GM18870 (cell line): Measurements from ENCODE around the gene PHF11.
A peak's percentile ranks its signal among the peaks of the same experiment; 100 is the strongest.
"Not testable (repeated sequence)": the region's sequence is repeated elsewhere in the genome, so short reads cannot be mapped to it uniquely, and the experiment has no call there.

ENCODE experiments used
- ATAC-seq: cut with Tn5 transposase; IDR thresholded peaks from one replicate; pipeline ENCODE4 v1.9.1; 2021; ENCODE audit warnings: moderate library complexity; ENCODE audit not compliant: unreplicated experiment

PHF11 gene

DNA sequence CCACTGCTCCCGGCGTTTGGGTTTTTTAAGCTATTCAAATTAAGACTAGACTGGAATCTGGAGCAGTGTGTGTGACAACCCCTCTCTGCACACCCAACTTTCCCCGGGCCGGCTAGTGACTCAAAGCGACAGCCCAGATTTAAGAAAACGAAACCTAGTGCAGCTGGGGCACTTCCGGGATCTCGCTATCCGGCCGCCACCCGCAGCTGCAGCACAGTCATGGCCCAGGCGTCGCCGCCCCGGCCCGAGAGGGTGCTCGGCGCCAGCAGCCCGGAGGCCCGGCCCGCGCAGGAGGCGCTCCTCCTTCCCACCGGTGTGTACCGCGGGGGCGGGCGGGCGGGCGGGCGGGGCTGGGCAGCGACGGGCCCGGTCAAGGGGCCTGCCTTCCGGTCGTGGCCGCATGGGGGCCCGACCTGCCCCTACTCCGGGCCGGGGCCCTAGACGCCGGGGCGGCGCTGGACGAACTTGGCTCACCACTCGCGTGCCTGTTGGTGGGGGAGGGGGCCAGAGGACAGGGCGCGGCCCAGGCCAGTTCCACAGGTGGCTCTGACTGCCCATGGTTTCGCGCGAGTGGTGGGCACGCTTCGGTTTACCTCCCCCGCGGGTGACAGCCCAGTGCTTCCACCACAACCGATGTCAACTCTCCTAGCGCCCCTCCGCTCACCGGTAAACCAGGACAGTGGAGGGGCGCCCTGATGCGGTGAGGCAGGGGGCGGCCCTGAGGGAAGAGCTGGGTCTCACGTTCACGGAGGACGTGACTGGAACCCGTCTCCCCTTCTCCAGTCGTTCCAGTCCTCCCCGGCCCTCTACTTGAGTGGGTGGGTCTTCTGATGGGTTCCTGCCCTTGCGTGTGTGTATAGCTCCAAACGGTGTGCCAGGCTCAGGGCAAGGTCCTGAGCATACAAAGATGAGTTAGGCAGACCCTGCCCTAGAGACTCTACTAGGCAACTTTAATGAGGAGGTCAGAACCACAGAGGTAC lies at the start of gene PHF11:
Gene PHF11, plus strand, starts transcription at position 171 of the 980 bp plus-strand sequence. Its CDS starts 49 bp downstream, at position 220.
- peak; percentile 66 for ATAC-seq

DNA sequence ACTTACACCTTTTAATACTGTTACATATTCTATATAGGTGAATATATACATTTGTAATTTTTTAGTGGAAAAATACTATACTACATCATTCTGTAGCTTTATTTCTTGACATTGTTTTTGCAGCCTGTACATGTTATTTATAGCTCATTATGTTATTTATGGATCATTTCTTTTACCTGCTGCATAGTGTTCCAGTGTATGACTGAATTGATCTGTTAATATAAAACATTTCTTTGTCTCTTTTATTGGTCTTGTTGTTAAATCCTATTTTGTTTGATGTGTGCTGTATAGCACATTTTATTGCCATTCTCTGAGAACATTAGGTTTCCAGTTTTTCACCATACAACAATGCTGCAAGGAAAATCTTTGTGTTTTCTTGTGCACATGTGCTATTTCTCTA lies 49.3 kb upstream of the PHF11 start:
- no peak for ATAC-seq

DNA sequence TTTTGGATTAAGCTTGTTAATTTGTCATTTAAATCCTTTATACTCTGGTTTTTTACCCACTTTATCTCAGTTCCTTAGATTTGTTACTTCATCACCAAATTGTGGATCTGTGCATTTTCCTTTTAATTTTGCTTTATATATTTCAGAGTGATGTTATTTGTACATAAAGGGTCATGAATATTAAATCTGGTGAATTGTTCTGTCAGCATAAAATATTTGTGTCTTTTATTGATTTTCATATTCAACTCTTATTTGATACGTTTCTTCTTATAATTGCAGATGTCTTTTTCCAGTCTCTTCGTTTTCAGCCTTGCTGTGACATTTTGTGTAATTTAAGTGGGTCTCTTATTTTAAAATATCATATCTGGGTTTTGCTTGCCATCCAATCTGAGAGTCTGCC lies 47.0 kb upstream of the PHF11 start:
- no peak for ATAC-seq

DNA sequence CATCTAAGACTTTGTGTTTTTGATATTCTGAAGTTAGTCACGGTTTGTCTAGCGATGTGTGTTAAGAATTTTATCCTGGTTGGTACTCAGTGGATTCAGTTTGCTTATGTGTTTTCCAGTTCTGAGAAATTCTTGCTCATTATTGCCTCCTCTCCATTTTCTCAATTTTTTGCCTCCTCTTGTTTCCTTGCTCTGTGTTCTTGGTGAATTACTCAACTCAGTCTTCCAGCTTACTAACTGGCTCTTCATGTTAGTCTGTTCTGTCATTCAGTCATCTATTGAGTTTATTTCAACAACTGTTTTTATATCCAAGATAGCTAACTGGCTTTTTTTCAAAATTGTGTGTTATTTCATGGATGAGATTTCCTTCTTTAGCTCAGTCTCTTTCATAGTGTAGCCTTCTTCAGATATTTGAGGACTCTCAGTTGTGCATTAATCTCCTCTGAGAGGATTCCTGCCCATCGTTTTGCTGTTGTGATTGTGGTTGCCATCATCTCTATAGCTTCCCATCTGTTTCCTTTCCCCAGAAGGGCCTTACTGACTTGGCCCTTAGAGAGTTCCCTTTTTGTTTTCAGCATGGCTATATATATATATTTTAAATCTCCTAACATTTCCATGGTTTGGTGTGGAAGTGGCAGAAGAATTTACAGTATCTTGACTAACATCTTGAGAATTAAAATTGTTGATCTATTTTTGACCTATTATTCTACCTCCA lies 45.5 kb upstream of the PHF11 start:
- ATAC-seq, result no peak

DNA sequence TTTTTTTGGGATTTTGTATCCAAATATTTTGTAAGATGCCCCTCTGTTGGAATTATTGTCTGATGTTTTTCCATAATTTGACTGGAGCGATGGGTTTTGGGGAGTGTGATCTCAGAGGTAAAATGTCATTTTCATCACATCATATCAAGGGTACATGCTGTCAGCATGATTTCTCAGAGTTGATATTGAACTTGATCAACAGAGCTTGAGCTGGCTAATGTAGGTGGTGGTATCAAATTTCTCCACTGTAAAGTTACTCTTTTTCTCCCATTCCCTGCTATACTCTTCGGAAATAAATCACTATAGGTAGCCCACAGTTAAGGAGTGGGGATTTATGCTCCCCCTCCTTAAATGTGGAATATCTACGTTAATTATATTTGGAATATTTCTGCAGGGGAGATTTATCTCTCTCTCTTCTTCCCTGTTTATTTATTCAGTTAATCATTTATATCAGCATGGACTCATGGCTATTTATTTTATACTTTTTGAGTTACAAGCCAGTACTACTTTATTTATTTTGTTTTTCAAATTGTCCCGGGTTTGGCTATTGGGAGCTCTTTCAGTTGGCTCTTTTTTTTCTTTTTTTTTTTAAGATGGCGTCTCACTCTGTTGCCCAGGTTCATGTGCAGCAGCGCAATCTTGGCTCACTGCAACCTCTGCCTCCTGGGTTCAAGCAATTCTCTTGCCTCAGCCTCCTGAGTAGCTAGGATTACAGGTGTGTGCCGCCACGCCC lies 42.9 kb upstream of the PHF11 start:
- no peak for ATAC-seq

DNA sequence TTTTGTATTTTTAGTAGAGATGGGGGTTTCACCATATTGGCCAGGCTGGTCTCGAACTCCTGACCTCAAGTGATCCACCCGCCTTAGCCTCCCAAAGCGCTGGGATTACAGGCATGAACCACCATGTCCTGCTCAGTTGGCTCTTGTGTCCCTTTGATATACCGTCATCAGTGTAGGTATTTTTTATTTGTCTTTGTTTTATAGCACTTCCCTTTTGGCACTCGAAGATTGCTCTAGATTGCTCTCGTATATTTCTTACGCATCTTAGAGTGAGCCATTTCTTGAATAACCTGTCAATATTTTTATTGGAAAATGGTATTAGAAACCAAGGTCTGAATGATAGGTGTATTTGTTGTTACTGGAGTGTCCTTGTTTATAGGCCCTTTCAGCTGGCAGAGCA lies 42.3 kb upstream of the PHF11 start:
- no peak for ATAC-seq

DNA sequence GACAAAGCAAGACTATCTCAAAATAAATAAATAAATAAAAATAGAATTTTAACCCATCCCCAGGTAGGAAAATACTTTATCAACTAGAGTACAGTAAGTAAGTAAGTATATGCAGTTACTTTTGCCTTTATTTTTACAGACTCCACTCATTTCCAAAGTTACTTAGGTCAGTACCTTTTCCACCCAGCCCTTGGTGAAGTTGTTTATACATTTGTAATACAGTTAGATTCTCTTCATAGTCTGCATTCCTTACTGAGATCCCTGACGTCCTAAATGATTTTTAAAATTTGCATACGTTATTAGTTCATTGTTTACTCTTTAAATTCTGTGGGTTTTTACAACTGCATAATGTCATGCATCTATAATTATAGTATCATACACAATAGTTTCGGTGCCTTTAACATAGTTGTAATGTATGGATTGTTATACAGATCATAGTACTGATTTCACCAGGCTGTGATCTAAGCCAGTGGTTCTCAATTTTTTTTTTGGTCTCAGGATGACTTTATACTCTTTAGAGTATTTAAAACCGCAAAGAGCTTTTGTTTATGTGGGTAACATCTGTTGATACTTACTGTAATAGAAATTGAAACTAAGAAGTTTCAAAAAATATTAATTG lies 41.3 kb upstream of the PHF11 start:
- ATAC-seq, result peak; percentile 97

DNA sequence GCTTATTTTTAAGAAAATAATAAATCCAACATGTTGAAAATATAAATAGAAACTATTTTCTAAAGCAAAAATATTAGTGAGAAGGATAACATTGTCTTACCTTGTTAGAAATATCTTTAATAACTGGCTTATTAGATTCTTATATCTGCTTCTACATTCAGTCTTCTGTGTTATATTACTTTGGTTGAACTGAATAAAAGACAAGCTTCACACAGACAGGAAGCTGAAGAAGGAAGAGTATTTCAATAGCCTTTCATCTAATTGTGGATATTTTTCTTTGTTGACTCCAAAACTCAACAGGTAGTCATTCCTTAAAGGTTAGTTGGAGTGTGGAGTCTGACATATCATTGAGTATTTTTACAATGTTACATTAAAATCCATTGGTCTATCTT lies 40.8 kb upstream of the PHF11 start:
- ATAC-seq, result no peak

DNA sequence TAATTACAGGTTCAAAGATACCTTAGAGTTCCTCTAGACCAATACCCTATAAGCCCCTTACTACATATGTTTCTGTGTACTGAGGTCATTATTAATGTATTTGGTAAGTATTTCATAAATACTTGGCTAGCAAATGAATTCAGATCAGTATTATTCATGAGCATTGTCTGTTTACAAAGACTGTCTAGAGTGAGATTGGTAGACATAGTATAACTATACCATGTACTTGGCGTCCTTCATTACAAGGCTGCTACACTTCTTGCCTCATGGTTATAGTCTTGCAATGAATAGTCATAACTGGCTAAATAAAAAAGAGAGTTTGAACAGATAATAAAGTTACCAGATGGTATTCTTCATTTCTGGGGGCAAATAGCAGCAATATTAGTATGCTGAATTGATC lies 39.6 kb upstream of the PHF11 start:
- no peak for ATAC-seq

DNA sequence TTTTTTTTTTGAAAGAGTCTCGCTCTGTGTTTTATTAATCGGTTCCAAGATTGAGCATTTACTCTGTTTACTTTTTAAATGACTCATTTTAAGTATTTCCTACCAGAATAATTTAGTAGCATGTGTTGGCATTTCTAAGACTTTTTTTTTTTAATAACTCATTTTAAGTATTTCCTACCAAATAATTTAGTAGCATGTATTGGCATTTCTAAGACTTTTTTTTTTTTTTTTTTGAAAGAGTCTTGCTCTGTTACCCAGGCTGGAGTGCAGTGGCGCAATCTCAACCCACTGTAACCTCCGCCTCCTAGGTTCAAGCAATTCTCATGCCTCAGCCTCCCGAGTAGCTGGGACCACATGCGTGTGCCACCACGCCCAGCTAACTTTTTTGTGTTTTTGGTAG lies 38.5 kb upstream of the PHF11 start:
- ATAC-seq, result no peak

DNA sequence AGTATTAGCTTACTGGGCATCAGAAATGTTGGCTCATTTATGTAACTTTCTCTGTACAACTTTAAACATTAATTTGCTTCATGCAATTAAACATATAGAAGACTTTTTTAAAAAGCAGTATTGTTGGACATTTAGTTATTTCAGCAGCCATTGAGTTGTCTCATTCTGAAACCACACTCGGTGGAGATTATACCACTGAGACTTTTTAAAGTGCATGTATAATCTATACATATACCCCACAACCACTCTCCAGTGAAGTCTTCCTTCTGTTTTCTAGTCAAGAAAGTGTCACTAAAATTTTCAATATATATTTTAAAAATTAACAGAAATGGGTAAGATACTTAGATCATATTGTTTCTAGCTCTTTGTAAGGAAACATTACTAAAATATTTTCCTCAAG lies 36.2 kb upstream of the PHF11 start:
- no peak for ATAC-seq

DNA sequence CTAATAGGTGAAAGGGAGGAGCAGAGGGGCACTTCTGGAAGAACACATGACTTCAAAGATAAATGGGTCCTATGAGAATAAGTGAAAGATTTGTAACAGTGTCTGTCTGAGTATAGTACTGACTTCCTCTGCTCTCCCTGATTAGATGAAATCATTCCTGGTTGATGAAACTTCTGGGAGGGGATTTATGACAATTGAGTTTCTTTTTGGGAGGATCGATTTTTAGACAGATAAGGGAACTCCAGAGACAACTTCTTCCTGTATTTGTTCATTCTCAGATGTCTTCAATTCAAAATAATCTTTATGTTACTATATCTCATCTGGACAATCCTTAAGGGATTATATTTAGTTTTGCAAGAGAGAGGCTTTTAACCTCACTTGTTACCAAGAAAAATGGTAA lies 31.7 kb upstream of the PHF11 start:
- no peak for ATAC-seq

DNA sequence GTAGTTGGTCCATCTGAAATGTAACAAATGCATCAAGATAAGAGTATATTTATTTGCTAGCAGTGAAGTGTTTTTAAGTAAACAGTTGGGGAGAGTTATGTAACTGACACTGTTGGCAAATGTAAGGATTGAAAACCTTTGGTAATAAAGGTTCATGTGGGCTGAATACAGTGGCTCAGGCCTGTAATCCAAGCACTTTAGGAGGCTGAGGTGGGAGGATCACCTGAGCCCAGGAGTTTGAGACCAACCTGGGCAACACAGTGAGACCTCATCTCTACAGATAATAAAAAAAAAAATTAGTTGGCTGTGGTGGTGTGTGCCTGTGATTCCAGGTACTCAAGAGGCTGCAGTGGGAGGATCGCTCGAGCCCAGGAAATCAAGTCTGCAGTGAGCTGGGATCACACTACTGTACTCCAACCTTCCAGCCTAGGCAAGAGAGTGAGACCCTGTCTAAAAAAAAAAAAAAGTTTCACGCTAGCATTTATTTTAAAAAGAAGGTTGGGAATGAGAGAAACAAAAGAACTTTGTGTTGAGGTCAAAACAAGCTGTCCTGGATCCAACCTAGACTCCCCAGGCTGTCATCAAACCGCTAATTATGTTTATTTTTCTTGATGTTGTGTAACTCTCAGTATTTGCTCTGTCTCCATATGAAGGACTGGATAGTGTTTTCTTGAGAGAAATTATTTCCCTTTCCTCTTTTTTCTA lies 31.0 kb upstream of the PHF11 start:
- no peak for ATAC-seq

DNA sequence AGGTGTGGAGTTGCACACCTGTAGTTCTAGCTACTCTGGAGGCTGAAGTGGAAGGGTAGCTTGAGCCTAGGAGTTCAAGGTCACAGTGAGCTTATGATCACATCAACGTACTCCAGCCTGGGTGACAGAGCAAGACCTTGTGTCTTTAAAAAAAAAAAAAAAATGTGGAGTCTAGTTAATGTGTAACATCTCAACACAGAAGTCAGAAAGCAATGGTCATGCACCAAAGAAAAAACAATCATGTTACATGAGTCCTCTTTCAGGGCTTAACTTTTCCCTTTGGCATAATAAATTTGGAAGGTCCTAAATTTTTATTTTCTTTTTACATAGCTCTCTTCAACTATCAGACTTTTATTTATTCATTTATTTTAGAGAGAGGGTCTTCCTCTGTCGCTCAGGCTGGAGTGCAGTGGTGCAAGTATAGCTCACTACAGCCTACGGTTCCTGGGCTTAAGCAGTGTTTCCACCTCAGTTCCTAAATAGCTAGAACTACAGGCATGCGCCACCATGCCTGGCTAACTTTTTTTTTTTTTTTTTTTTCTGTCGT lies 29.4 kb upstream of the PHF11 start:
- no peak for ATAC-seq

DNA sequence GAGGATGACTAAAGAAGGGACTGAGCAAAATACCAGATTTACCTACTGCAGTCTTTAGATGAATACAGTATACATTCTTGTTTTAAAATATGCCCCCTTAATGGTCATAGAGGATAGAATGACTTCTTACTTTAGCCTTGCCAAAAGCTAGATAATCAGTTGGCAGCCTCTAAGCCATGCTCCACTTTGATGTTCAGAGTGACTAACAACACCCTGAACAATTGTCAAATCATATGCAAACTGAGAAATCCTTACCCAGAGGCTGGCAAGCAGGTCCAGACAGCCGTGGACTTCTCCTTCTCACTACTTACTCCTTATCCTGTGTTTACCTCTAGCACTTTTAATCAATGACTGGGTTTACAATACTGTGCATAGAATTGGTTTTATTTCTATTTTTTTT lies 23.6 kb upstream of the PHF11 start:
- no peak for ATAC-seq

DNA sequence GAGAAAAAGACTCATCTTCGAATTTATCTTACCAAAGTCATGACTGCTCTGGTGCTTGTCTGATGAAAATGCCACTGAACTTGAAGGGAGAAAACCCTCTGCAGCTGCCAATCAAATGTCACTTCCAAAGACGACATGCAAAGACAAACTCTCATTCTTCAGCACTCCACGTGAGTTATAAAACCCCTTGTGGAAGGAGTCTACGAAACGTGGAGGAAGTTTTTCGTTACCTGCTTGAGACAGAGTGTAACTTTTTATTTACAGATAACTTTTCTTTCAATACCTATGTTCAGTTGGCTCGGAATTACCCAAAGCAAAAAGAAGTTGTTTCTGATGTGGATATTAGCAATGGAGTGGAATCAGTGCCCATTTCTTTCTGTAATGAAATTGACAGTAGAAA lies 19.2 kb upstream of the PHF11 start:
- ATAC-seq, result no peak

DNA sequence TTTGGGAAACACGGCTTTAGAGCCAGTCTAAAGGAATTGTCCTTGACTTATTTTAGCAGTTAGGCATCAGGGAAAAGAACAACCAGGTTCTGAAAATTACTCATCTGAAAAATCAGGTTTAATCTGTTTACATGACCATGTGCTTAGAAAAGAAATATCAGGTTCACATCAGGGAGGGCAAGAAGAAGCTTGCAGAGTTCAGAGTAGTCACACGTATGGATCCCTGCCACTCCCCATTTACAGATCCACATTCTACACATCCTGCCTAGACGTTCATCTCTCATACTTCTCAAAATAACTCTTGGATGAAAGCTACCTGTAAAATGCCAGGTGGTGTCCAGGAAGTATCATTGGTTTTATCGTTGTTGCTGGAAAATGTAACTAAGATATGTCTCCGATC lies 14.0 kb upstream of the PHF11 start:
- no peak for ATAC-seq

DNA sequence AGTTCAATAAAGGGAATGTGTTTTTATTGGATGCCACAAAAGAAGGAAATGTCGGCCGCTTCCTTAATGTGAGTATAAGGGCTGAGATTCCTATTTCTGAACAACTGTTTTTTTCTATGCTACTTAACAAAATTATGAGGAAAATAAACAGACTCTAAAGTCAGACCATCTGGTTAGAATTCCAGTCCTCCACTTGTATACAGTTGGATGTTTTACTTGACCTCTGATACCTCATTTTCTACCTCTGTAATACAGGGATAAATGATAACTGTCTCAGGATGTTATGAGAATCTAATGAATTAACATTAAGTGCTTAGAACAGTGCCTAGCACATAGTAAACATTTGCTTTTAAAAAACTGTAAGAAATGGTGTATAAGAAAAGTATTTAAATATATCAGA lies 7.2 kb upstream of the PHF11 start:
- no peak for ATAC-seq

DNA sequence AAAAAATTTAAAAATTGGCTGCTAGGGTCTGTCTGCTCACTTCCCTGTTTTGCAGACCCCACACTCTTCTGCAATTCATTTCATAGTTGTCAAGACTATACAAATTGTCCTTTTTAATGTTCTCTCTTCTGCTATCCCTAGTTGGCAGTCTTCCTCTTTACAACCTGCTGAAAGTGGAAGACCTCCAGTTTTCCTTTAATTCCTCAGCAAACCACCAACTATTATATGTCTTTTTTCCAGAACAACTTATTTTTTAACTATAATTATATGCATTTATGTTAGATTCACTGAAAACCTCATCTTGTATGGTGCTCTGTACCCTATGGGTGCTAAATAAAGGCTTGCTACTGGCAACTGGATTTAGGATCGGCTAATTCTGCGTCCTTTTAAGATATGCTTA lies 1.1 kb upstream of the PHF11 start:
- ATAC-seq, result no peak

DNA sequence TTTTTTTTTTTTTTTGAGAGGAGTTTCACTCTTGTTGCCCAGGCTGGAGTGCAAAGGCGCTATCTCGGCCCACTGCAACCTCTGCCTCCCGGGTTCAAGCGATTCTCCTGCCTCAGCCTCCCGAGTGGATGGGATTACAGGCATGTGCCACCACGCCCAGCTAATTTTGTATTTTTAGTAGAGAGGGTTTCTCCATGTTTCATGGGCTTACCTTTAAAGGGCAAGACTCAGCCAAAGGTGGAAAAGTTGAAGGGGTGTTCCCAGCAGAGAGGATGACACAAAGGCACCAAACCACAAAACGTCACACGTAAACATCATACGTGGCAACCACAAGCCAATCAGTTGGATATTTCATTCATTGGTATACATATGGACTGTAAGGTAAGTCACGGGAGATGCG lies 1.1 kb downstream of the PHF11 start:
- not testable (repeated sequence) for ATAC-seq
